GM11168 (cell line): ENCODE results near the gene JUN.

Source experiments
- in situ Hi-C: fragments of 300-500 bp; cut with MboI; formaldehyde crosslinking; loops from one replicate; pipeline ENCODE4 v1.12.0; 2022; ENCODE audit warnings: low sequenced_read_pairs; ENCODE audit not compliant: unreplicated experiment

Gene JUN

GRCh38 chr1:58765441-58765840 lies 18.4 kb downstream of the JUN start:
- in situ Hi-C loops, result no loop called here

GRCh38 chr1:58765006-58765405 lies 18.8 kb downstream of the JUN start:
- in situ Hi-C loops, result no loop called here

- in situ Hi-C loops, result no loop called here
Observed at GRCh38 chr1:58764294-58764978, 19.4 kb downstream of the JUN start.

- in situ Hi-C loops, result no loop called here
Observed at GRCh38 chr1:58763214-58763613, 20.6 kb downstream of the JUN start.

- in situ Hi-C loops, result no loop called here
Observed at GRCh38 chr1:58762806-58763205, 21.0 kb downstream of the JUN start.

GRCh38 chr1:58755468-58755872 lies 28.4 kb downstream of the JUN start:
- in situ Hi-C loops, result no loop called here

GRCh38 chr1:58754683-58755467 lies 29.0 kb downstream of the JUN start:
- in situ Hi-C loops, result no loop called here

- in situ Hi-C loops, result no loop called here
Observed at GRCh38 chr1:58754073-58754613, 29.7 kb downstream of the JUN start.

GRCh38 chr1:58753431-58753866 lies 30.4 kb downstream of the JUN start:
- in situ Hi-C loops, result no loop called here

GRCh38 chr1:58749646-58750045 lies 34.2 kb downstream of the JUN start:
- in situ Hi-C loops, result loop anchor here (10.0 kb wide), 1 partner anchor 955 kb away; no protein-coding TSS in a partner anchor

- in situ Hi-C loops, result loop anchor here (10.0 kb wide), 1 partner anchor 956 kb away; no protein-coding TSS in a partner anchor
Observed at GRCh38 chr1:58748666-58749065, 35.2 kb downstream of the JUN start.

GRCh38 chr1:58746757-58747156 lies 37.1 kb downstream of the JUN start:
- in situ Hi-C loops, result loop anchor here (10.0 kb wide), 1 partner anchor 958 kb away; no protein-coding TSS in a partner anchor

- in situ Hi-C loops, result loop anchor here (10.0 kb wide), 1 partner anchor 959 kb away; no protein-coding TSS in a partner anchor
Observed at GRCh38 chr1:58746182-58746581, 37.7 kb downstream of the JUN start.

GRCh38 chr1:58745666-58746065 lies 38.2 kb downstream of the JUN start:
- in situ Hi-C loops, result loop anchor here (10.0 kb wide), 1 partner anchor 959 kb away; no protein-coding TSS in a partner anchor

- in situ Hi-C loops, result loop anchor here (10.0 kb wide), 1 partner anchor 960 kb away; no protein-coding TSS in a partner anchor
Observed at GRCh38 chr1:58745117-58745516, 38.7 kb downstream of the JUN start.

GRCh38 chr1:58741678-58742553 lies 41.9 kb downstream of the JUN start:
- in situ Hi-C loops, result loop anchor here (10.0 kb wide), 1 partner anchor 963 kb away; no protein-coding TSS in a partner anchor

- in situ Hi-C loops, result loop anchor here (10.0 kb wide), 1 partner anchor 965 kb away; no protein-coding TSS in a partner anchor
Observed at GRCh38 chr1:58739856-58740466, 43.9 kb downstream of the JUN start.

GRCh38 chr1:58738876-58739275 lies 45.0 kb downstream of the JUN start:
- in situ Hi-C loops, result no loop called here

- in situ Hi-C loops, result no loop called here
Observed at GRCh38 chr1:58735586-58735985, 48.3 kb downstream of the JUN start.
